ENCODE results near the gene C16orf78.

The C16orf78 gene

DNA sequence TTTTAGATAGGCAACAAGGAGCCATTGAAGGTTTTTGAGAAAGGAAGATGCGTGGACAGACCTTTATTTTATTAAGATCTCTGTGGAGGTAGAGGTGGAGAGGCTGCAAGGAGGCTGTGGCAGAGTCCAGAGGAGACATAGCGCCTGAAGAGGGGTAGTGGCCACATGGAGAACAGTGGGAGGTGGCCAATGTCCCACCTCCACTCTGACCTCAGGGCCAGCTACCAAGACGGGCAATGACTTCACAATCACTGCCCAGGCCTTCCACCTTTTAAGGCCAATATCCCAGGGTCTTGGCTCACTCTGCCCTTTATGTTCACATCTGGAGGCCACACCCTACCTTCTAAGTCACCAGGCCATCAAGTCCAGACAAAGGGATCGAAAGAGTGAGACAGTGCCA, at the start of gene C16orf78:
TSS of gene C16orf78 (plus strand) at position 301 of the 400 bp plus-strand sequence. CDS start 136 bp downstream, outside the sequence.
- TF ChIP-seq, protein P1, sequence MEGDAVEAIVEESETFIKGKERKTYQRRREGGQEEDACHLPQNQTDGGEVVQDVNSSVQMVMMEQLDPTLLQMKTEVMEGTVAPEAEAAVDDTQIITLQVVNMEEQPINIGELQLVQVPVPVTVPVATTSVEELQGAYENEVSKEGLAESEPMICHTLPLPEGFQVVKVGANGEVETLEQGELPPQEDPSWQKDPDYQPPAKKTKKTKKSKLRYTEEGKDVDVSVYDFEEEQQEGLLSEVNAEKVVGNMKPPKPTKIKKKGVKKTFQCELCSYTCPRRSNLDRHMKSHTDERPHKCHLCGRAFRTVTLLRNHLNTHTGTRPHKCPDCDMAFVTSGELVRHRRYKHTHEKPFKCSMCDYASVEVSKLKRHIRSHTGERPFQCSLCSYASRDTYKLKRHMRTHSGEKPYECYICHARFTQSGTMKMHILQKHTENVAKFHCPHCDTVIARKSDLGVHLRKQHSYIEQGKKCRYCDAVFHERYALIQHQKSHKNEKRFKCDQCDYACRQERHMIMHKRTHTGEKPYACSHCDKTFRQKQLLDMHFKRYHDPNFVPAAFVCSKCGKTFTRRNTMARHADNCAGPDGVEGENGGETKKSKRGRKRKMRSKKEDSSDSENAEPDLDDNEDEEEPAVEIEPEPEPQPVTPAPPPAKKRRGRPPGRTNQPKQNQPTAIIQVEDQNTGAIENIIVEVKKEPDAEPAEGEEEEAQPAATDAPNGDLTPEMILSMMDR (IDR thresholded peaks at IDR 0.05; ENCODE audit: poor library complexity, severe bottlenecking): no peak

DNA sequence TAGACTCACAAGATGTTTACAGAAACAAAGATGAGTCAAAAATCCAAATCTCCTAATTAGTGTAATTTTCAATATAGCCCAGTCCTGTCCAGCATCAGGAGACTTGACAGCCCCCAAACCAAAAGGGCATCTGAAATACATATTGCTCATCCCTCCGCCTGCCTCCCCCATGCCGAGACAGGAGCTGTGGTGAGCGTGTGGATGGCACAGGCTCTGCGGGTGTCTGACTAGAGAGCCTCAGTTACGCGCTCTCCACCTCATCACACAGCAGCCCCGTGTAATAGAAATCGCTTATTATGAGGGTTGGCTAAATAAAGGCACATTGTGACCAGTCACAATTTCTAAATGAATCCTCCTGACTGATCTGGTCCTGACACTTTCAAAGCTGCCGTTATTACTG, 48.9 kb upstream of the C16orf78 start:
- no peaks in the 10 kb centered on the region for H3K4me1 ChIP-seq (ENCODE audit: insufficient read depth, poor library complexity, severe bottlenecking)
- TF ChIP-seq, protein P1 (IDR thresholded peaks at IDR 0.05; ENCODE audit: poor library complexity, severe bottlenecking): no peak
- H3K27ac ChIP-seq (ENCODE audit: poor library complexity, severe bottlenecking): no peak overlapping the region
- H3K4me3 ChIP-seq (ENCODE audit: severe bottlenecking): no peak overlapping the region
- no peaks in the 10 kb centered on the region for H3K36me3 ChIP-seq (ENCODE audit: low read depth)
- DNase-seq (ENCODE audit: low spot score) (no peak), ATAC-seq (ENCODE audit: low read depth) (no peak)
- no peaks in the 10 kb centered on the region for H3K9me3 ChIP-seq (ENCODE audit: severe bottlenecking)
- H3K27me3 ChIP-seq (ENCODE audit: insufficient read depth, poor library complexity, severe bottlenecking): peaks cover 4% of the 10 kb centered on the region

More for the DNA sequence above, at the start of gene C16orf78:
- Histone ChIP-seq H3K9me3 (ENCODE audit: severe bottlenecking) (no peaks in the 10 kb centered on the region), H3K36me3 (ENCODE audit: low read depth) (no peaks in the 10 kb centered on the region), H3K4me1 (ENCODE audit: insufficient read depth, poor library complexity, severe bottlenecking) (no peaks in the 10 kb centered on the region), H3K4me3 (ENCODE audit: severe bottlenecking) (no peak within 1 kb of the TSS), H3K27me3 (ENCODE audit: insufficient read depth, poor library complexity, severe bottlenecking) (no peaks in the 10 kb centered on the region), H3K27ac (ENCODE audit: poor library complexity, severe bottlenecking) (no peak within 1 kb of the TSS)
- ATAC-seq (ENCODE audit: low read depth) (no peak), DNase-seq (ENCODE audit: low spot score) (no peak)

DNA sequence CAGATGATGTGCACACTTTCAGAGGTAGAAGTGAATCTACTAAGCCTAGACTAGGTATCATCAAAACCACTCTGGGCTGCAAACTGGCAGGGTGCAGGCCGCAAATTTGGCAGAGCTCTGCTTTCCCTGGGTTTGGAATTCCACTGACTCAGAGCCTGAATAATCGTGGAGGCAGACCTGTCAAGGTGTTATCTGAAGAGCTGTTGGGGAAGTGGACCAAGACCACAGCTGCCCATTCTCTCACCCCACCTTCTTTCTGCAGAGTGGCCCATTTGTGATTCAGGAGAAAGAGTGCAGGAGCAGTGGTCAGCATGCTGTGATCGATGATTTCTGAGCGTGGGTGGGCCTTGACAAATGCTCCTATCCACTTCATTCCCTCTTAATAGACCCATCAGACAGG, 46.1 kb upstream of the C16orf78 start:
- H3K27ac ChIP-seq (ENCODE audit: poor library complexity, severe bottlenecking): no peak overlapping the region
- DNase-seq (ENCODE audit: low spot score) (no peak), ATAC-seq (ENCODE audit: low read depth) (no peak)
- no peaks in the 10 kb centered on the region for H3K36me3 ChIP-seq (ENCODE audit: low read depth)
- no peaks in the 10 kb centered on the region for H3K4me1 ChIP-seq (ENCODE audit: insufficient read depth, poor library complexity, severe bottlenecking)
- H3K27me3 ChIP-seq (ENCODE audit: insufficient read depth, poor library complexity, severe bottlenecking): peaks cover 4% of the 10 kb centered on the region
- H3K9me3 ChIP-seq (ENCODE audit: severe bottlenecking): no peaks in the 10 kb centered on the region
- TF ChIP-seq, protein P1 (IDR thresholded peaks at IDR 0.05; ENCODE audit: poor library complexity, severe bottlenecking): no peak
- H3K4me3 ChIP-seq (ENCODE audit: severe bottlenecking): no peak overlapping the region

DNA sequence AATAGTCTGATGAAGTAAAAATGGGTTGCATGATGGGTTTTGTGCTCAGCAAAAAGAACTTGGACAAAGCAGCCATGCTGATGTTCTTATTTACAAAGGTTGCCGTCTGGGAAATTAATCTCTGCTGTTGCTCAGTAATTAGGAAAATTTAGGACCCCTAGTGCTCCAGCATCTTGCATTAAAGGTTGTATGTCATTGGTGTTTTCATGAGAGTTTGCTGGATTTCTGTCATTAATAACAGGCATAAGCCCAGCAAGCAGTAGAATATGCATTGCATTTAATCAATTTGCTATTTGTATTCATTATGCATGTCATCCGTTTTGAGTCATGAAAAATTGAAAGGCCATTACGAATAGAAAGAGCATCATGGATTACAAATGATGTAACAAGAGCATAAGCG, 45.3 kb upstream of the C16orf78 start:
- H3K9me3 ChIP-seq (ENCODE audit: severe bottlenecking): no peaks in the 10 kb centered on the region
- H3K4me1 ChIP-seq (ENCODE audit: insufficient read depth, poor library complexity, severe bottlenecking): no peaks in the 10 kb centered on the region
- no peak overlapping the region for H3K27ac ChIP-seq (ENCODE audit: poor library complexity, severe bottlenecking)
- H3K36me3 ChIP-seq (ENCODE audit: low read depth): no peaks in the 10 kb centered on the region
- no peak overlapping the region for H3K4me3 ChIP-seq (ENCODE audit: severe bottlenecking)
- ATAC-seq (ENCODE audit: low read depth) (no peak), DNase-seq (ENCODE audit: low spot score) (no peak)
- H3K27me3 ChIP-seq (ENCODE audit: insufficient read depth, poor library complexity, severe bottlenecking): peaks cover 7% of the 10 kb centered on the region
- TF ChIP-seq, protein P1 (IDR thresholded peaks at IDR 0.05; ENCODE audit: poor library complexity, severe bottlenecking): no peak

GRCh38 chr16:49330562-49331201, 42.9 kb upstream of the C16orf78 start:
- Histone ChIP-seq H3K4me3 (ENCODE audit: severe bottlenecking) (no peak overlapping the region), H3K27ac (ENCODE audit: poor library complexity, severe bottlenecking) (no peak overlapping the region), H3K36me3 (ENCODE audit: low read depth) (no peaks in the 10 kb centered on the region), H3K9me3 (ENCODE audit: severe bottlenecking) (no peaks in the 10 kb centered on the region), H3K4me1 (ENCODE audit: insufficient read depth, poor library complexity, severe bottlenecking) (no peaks in the 10 kb centered on the region), H3K27me3 (ENCODE audit: insufficient read depth, poor library complexity, severe bottlenecking) (peaks cover 3% of the 10 kb centered on the region)
- DNase-seq (ENCODE audit: low spot score) (no peak), ATAC-seq (ENCODE audit: low read depth) (no peak)
- TF ChIP-seq, protein P1 (IDR thresholded peaks at IDR 0.05; ENCODE audit: poor library complexity, severe bottlenecking): no peak
